ENCODE data around the gene C4orf46. TPM values are rescaled to one million over a fixed set of nuclear protein-coding genes. Genes with fewer than 3 reads are reported as not detected.

Gene C4orf46
- total and polyA plus RNA-seq, 2 donors (not counting 3 experiments of a cell fraction or from before 2014, with no cell fraction given): 9.4 to 19.6 TPM

DNA sequence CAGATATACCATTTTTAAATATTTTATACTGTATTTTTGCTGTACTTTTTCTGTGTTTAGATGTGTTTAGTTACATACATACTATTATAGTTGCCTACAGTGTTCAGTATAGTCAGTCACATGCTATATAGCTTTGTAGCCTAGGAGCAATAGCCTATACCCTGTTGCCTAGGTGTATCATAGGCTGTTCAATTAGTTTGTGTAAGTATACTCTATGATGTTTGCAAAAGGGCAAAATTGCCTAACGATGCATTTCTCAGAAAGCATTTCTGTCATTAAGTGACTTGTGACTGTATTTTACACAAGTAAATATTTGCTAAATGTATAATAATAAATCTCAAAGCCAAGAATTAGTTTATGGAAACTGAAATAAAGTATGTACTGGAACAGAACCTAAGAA lies 9.9 kb upstream of the C4orf46 start:
- H3K4me2 ChIP-seq (ENCODE audit: insufficient read depth, low read length): no peak overlapping the region
- FAIRE-seq (no peak), DNase-seq (ENCODE audit: low read depth, low spot score) (no peak)
- dilution Hi-C loops (cut with MboI; ENCODE audit: extremely low pct_ligation_motif_present, low sequenced_read_pairs): no loop called here
- TF ChIP-seq, protein P1, sequence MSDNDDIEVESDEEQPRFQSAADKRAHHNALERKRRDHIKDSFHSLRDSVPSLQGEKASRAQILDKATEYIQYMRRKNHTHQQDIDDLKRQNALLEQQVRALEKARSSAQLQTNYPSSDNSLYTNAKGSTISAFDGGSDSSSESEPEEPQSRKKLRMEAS (IDR thresholded peaks at IDR 0.05; ENCODE audit: insufficient read depth, insufficient read length): no peak
- TF ChIP-seq POLR2A (IDR thresholded peaks at IDR 0.05; ENCODE audit: low read depth, low read length) (no peak), MYC (IDR thresholded peaks at IDR 0.05; ENCODE audit: low read depth, low read length) (no peak), POLR2AphosphoS5 (IDR thresholded peaks at IDR 0.05; ENCODE audit: insufficient read depth, low read depth, low read length) (no peak)
- intact Hi-C loops (cut with micrococcal nuclease): no loop called here
- H3K79me2 ChIP-seq (ENCODE audit: control insufficient read depth, insufficient read depth, low read length): no peaks in the 10 kb centered on the region
- no peak overlapping the region for H3K4me3 ChIP-seq (replicated peaks in 1 of 3; ENCODE audit: insufficient read depth in 1 of 3, low read depth in 1 of 3, low read length in 3 of 3)
- H3K27ac ChIP-seq (ENCODE audit: insufficient read depth, low read depth, low read length): no peak overlapping the region
- ChIA-PET POLR2A (no interaction called here), CTCF (no interaction called here)
- H3K36me3 ChIP-seq (ENCODE audit: control insufficient read depth in 2 of 2, extremely low read depth in 1 of 2, insufficient read depth in 2 of 2, low read length in 2 of 2): no peaks in the 10 kb centered on the region
- H3K9me3 ChIP-seq (replicated peaks; ENCODE audit: control insufficient read depth, insufficient read depth, low read length): no peaks in the 10 kb centered on the region
- no peak overlapping the region for H2AFZ ChIP-seq (ENCODE audit: low read depth, low read length)
- H3K27me3 ChIP-seq (ENCODE audit: control insufficient read depth in 2 of 2, insufficient read depth in 2 of 2, low read length in 2 of 2): no peaks in the 10 kb centered on the region
- H4K20me1 ChIP-seq (replicated peaks; ENCODE audit: control insufficient read depth, extremely low read depth, insufficient read depth, low read length): no peaks in the 10 kb centered on the region
- H3K9ac ChIP-seq (replicated peaks; ENCODE audit: extremely low read depth, insufficient read depth, low read length): no peak overlapping the region
- H3K4me1 ChIP-seq (ENCODE audit: control insufficient read depth, extremely low read depth, insufficient read depth, low read length): no peaks in the 10 kb centered on the region
- BruUV-seq (replicated peaks): no TSS peak
- no peaks in the 10 kb centered on the region for H3K9me1 ChIP-seq (replicated peaks; ENCODE audit: control insufficient read depth, extremely low read depth, insufficient read depth, low read length)

DNA sequence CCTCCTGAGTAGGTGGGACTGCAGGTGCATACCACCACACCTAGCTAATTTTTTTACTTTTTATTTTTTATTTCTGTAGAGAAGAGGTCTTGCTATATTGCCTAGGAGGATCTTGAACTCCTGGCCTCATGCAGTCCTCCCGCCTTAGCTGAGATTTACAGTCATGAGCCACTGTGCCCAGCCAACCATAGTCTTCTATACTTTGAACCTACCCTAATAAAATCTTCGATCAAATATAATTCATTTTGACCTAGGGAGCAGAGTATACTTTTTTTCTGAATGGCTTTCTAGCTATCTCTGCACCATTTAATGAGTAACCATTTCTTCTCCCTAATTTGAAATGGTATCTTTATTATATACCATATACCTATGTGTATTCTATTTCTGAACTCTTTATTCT lies 7.1 kb upstream of the C4orf46 start:
- DNase-seq (ENCODE audit: low read depth, low spot score): no peak
- POLR2A ChIA-PET: no interaction called here
- no peak overlapping the region for H3K4me2 ChIP-seq (ENCODE audit: insufficient read depth, low read length)
- BruUV-seq (replicated peaks): no TSS peak
- TF ChIP-seq JUN (IDR thresholded peaks at IDR 0.05; ENCODE audit: borderline replicate concordance, insufficient read depth, insufficient read length, low read depth): no peak
- TF ChIP-seq FOS (IDR thresholded peaks at IDR 0.05; ENCODE audit: borderline replicate concordance, insufficient read depth, low read length): no peak
- TF ChIP-seq EZH2 (IDR thresholded peaks at IDR 0.05; ENCODE audit: borderline replicate concordance, low read depth, low read length, severe bottlenecking): no peak
- no peak for TF ChIP-seq POLR2AphosphoS5 (IDR thresholded peaks at IDR 0.05; ENCODE audit: insufficient read depth, low read depth, low read length)
- no peak for TF ChIP-seq MYC (IDR thresholded peaks at IDR 0.05; ENCODE audit: low read depth, low read length)
- TF ChIP-seq, protein P1 (IDR thresholded peaks at IDR 0.05; ENCODE audit: insufficient read depth, insufficient read length): no peak
- TF ChIP-seq POLR2A (IDR thresholded peaks at IDR 0.05; ENCODE audit: low read depth, low read length): no peak
- no peak overlapping the region for H3K9ac ChIP-seq (replicated peaks; ENCODE audit: extremely low read depth, insufficient read depth, low read length)
- no peak overlapping the region for H3K4me3 ChIP-seq (replicated peaks in 1 of 3; ENCODE audit: insufficient read depth in 1 of 3, low read depth in 1 of 3, low read length in 3 of 3)
- no peak for FAIRE-seq
- dilution Hi-C loops (cut with MboI; ENCODE audit: extremely low pct_ligation_motif_present, low sequenced_read_pairs): no loop called here
- no peaks in the 10 kb centered on the region for H3K36me3 ChIP-seq (ENCODE audit: control insufficient read depth in 2 of 2, extremely low read depth in 1 of 2, insufficient read depth in 2 of 2, low read length in 2 of 2)
- H3K79me2 ChIP-seq (ENCODE audit: control insufficient read depth, insufficient read depth, low read length): no peaks in the 10 kb centered on the region
- H3K4me1 ChIP-seq (ENCODE audit: control insufficient read depth, extremely low read depth, insufficient read depth, low read length): no peaks in the 10 kb centered on the region
- CTCF ChIA-PET: no interaction called here
- H3K27me3 ChIP-seq (ENCODE audit: control insufficient read depth in 2 of 2, insufficient read depth in 2 of 2, low read length in 2 of 2): no peaks in the 10 kb centered on the region
- no peaks in the 10 kb centered on the region for H3K9me1 ChIP-seq (replicated peaks; ENCODE audit: control insufficient read depth, extremely low read depth, insufficient read depth, low read length)
- H4K20me1 ChIP-seq (replicated peaks; ENCODE audit: control insufficient read depth, extremely low read depth, insufficient read depth, low read length): no peaks in the 10 kb centered on the region
- no peaks in the 10 kb centered on the region for H3K9me3 ChIP-seq (replicated peaks; ENCODE audit: control insufficient read depth, insufficient read depth, low read length)
- H3K27ac ChIP-seq (ENCODE audit: insufficient read depth, low read depth, low read length): no peak overlapping the region
- intact Hi-C loops (cut with micrococcal nuclease): no loop called here
- no peak overlapping the region for H2AFZ ChIP-seq (ENCODE audit: low read depth, low read length)
